SK-N-SH treated with all-trans-retinoic acid at 6 μM for 48 hours (cell line): ENCODE data around the gene ADNP.

ENCODE experiments used
- ATAC-seq: fragments of 200-7000 bp; cut with Tn5 transposase; 3 replicates; pipeline ENCODE4 v1.9.1; 2020; ENCODE audit warnings: mild to moderate bottlenecking, moderate library complexity
- ARNTL ChIP-seq: fragments of 450-650 bp; formaldehyde crosslinking; IDR thresholded peaks from 2 replicates; pipeline ENCODE4 v1.5.0; 2020; ENCODE audit warnings: low read depth, mild to moderate bottlenecking, moderate library complexity, borderline replicate concordance
- BACH2 ChIP-seq: fragments of 250-450 bp; sonication (Bioruptor Pico); IDR thresholded peaks from 2 replicates; pipeline ENCODE4 v1.9.0; 2021; ENCODE audit warnings: mild to moderate bottlenecking, borderline replicate concordance
- CSDC2 ChIP-seq: fragments of 250-450 bp; sonication (Bioruptor Pico); IDR thresholded peaks from 2 replicates; pipeline ENCODE4 v1.5.0; 2020; ENCODE audit warnings: mild to moderate bottlenecking, moderate library complexity
- ESRRG ChIP-seq: fragments of 250-450 bp; sonication (Bioruptor Pico); IDR thresholded peaks from 2 replicates; pipeline ENCODE4 v1.6.1; 2021; ENCODE audit warnings: mild to moderate bottlenecking
- GLIS3 ChIP-seq: fragments of 250-450 bp; sonication (Bioruptor Pico); IDR thresholded peaks from 2 replicates; pipeline ENCODE4 v1.5.0; 2020; ENCODE audit warnings: mild to moderate bottlenecking, moderate library complexity
- ISL1 ChIP-seq: fragments of 250-450 bp; sonication (Bioruptor Pico); IDR thresholded peaks from 2 replicates; pipeline ENCODE4 v2.1.2; 2022; ENCODE audit warnings: mild to moderate bottlenecking, moderate library complexity
- OSR1 ChIP-seq: fragments of 250-450 bp; sonication (Bioruptor Pico); IDR thresholded peaks from 2 replicates; pipeline ENCODE4 v1.8.0; 2022; ENCODE audit warnings: moderate library complexity, mild to moderate bottlenecking, inconsistent platforms
- PPARA ChIP-seq: fragments of 250-450 bp; sonication (Bioruptor Pico); IDR thresholded peaks from 2 replicates; pipeline ENCODE4 v1.5.0; 2020; ENCODE audit warnings: mild to moderate bottlenecking, borderline replicate concordance
- RARB ChIP-seq: fragments of 250-450 bp; sonication (Bioruptor Pico); IDR thresholded peaks from 2 replicates; pipeline ENCODE4 v1.8.0; 2021; ENCODE audit warnings: mild to moderate bottlenecking, moderate library complexity
- SNAI2 ChIP-seq: fragments of 250-450 bp; sonication (Bioruptor Pico); IDR thresholded peaks from 2 replicates; pipeline ENCODE4 v1.5.0; 2020; ENCODE audit warnings: mild to moderate bottlenecking, moderate library complexity
- TCF4 ChIP-seq: fragments of 250-450 bp; sonication (Bioruptor Pico); IDR thresholded peaks from 2 replicates; pipeline ENCODE4 v1.8.0; 2021; ENCODE audit warnings: mild to moderate bottlenecking, moderate library complexity, borderline replicate concordance
- TOX ChIP-seq: fragments of 250-450 bp; sonication (Bioruptor Pico); IDR thresholded peaks from 2 replicates; pipeline ENCODE4 v1.8.0; 2021; ENCODE audit warnings: mild to moderate bottlenecking, moderate library complexity, borderline replicate concordance
- ZFP3 ChIP-seq: fragments of 250-450 bp; sonication (Bioruptor Pico); IDR thresholded peaks from 2 replicates; pipeline ENCODE4 v1.5.0; 2020; ENCODE audit warnings: mild to moderate bottlenecking, moderate library complexity
- ZFP30 ChIP-seq: fragments of 450-650 bp; formaldehyde crosslinking; IDR thresholded peaks from 2 replicates; pipeline ENCODE4 v1.5.0; 2022; ENCODE audit warnings: mild to moderate bottlenecking, moderate library complexity
- ZNF565 ChIP-seq: fragments of 450-650 bp; formaldehyde crosslinking; conservative IDR thresholded peaks from 2 replicates; pipeline ENCODE4 v1.5.0; 2020; ENCODE audit warnings: low read depth, mild to moderate bottlenecking, moderate library complexity
- ZNF8 ChIP-seq: fragments of 450-650 bp; formaldehyde crosslinking; IDR thresholded peaks from 2 replicates; pipeline ENCODE4 v1.5.0; 2020; ENCODE audit warnings: mild to moderate bottlenecking, moderate library complexity
- TF ChIP-seq, protein P1 (sequence below): fragments of 250-450 bp; sonication (Bioruptor Pico); IDR thresholded peaks from 2 replicates; pipeline ENCODE4 v1.5.1; 2020; ENCODE audit warnings: low read depth, mild to moderate bottlenecking, moderate library complexity
- TF ChIP-seq, protein P2 (sequence below): fragments of 250-450 bp; sonication (Bioruptor Pico); IDR thresholded peaks from 2 replicates; pipeline ENCODE4 v1.5.0; 2020; ENCODE audit warnings: mild to moderate bottlenecking, moderate library complexity
- TF ChIP-seq, protein P3 (sequence below): fragments of 250-450 bp; sonication (Bioruptor Pico); IDR thresholded peaks from 2 replicates; pipeline ENCODE4 v1.5.1; 2021; ENCODE audit warnings: mild to moderate bottlenecking, moderate library complexity
- TF ChIP-seq, protein P4 (sequence below): fragments of 250-450 bp; sonication (Bioruptor Pico); IDR thresholded peaks from 2 replicates; pipeline ENCODE4 v1.8.0; 2021; ENCODE audit warnings: low read depth, mild to moderate bottlenecking, moderate library complexity, borderline replicate concordance
- TF ChIP-seq, protein P5 (sequence below): fragments of 250-450 bp; sonication (Bioruptor Pico); IDR thresholded peaks from 2 replicates; pipeline ENCODE4 v1.8.0; 2020; ENCODE audit warnings: mild to moderate bottlenecking, moderate library complexity, borderline replicate concordance

Gene ADNP

DNA sequence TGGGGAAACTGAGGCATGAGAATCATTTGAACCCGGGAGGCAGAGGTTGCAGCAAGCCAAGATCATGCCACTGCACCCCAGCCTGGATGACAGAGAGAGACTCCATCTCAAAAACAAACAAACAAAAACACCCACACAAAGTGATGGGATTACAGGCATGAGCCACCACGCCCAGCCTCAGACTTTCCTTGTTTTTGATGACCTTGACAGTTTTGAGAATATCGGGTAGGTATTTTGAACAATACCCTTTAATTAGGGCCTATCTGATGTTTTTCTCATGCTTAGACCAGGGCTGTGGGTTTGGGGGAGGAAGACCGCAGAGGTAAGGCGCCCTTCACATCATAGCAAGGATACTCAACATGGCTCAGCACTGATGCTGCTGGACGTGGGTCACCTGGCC is 63.4 kb downstream of the ADNP start:
- ATAC-seq = no peak
- TF ChIP-seq TCF4 (CRISPR knock-in tag) (no peak), CSDC2 (CRISPR knock-in tag) (no peak), ZFP3 (no peak), SNAI2 (CRISPR knock-in tag) (no peak), ESRRG (CRISPR knock-in tag) (no peak), PPARA (CRISPR knock-in tag) (no peak), ZNF8 (CRISPR knock-in tag) (no peak), ZFP30 (no peak), GLIS3 (CRISPR knock-in tag) (no peak), OSR1 (CRISPR knock-in tag) (no peak), ARNTL (CRISPR knock-in tag) (no peak), ISL1 (no peak), ZNF565 (CRISPR knock-in tag) (no peak)
- TF ChIP-seq, protein P1, sequence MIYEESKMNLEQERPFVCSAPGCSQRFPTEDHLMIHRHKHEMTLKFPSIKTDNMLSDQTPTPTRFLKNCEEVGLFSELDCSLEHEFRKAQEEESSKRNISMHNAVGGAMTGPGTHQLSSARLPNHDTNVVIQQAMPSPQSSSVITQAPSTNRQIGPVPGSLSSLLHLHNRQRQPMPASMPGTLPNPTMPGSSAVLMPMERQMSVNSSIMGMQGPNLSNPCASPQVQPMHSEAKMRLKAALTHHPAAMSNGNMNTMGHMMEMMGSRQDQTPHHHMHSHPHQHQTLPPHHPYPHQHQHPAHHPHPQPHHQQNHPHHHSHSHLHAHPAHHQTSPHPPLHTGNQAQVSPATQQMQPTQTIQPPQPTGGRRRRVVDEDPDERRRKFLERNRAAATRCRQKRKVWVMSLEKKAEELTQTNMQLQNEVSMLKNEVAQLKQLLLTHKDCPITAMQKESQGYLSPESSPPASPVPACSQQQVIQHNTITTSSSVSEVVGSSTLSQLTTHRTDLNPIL (CRISPR knock-in tag) = no peak
- TF ChIP-seq, protein P2, sequence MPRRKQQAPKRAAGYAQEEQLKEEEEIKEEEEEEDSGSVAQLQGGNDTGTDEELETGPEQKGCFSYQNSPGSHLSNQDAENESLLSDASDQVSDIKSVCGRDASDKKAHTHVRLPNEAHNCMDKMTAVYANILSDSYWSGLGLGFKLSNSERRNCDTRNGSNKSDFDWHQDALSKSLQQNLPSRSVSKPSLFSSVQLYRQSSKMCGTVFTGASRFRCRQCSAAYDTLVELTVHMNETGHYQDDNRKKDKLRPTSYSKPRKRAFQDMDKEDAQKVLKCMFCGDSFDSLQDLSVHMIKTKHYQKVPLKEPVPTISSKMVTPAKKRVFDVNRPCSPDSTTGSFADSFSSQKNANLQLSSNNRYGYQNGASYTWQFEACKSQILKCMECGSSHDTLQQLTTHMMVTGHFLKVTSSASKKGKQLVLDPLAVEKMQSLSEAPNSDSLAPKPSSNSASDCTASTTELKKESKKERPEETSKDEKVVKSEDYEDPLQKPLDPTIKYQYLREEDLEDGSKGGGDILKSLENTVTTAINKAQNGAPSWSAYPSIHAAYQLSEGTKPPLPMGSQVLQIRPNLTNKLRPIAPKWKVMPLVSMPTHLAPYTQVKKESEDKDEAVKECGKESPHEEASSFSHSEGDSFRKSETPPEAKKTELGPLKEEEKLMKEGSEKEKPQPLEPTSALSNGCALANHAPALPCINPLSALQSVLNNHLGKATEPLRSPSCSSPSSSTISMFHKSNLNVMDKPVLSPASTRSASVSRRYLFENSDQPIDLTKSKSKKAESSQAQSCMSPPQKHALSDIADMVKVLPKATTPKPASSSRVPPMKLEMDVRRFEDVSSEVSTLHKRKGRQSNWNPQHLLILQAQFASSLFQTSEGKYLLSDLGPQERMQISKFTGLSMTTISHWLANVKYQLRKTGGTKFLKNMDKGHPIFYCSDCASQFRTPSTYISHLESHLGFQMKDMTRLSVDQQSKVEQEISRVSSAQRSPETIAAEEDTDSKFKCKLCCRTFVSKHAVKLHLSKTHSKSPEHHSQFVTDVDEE (CRISPR knock-in tag) = no peak
- TF ChIP-seq, protein P3, sequence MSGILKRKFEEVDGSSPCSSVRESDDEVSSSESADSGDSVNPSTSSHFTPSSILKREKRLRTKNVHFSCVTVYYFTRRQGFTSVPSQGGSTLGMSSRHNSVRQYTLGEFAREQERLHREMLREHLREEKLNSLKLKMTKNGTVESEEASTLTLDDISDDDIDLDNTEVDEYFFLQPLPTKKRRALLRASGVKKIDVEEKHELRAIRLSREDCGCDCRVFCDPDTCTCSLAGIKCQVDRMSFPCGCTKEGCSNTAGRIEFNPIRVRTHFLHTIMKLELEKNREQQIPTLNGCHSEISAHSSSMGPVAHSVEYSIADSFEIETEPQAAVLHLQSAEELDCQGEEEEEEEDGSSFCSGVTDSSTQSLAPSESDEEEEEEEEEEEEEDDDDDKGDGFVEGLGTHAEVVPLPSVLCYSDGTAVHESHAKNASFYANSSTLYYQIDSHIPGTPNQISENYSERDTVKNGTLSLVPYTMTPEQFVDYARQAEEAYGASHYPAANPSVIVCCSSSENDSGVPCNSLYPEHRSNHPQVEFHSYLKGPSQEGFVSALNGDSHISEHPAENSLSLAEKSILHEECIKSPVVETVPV = no peak
- TF ChIP-seq, protein P4, sequence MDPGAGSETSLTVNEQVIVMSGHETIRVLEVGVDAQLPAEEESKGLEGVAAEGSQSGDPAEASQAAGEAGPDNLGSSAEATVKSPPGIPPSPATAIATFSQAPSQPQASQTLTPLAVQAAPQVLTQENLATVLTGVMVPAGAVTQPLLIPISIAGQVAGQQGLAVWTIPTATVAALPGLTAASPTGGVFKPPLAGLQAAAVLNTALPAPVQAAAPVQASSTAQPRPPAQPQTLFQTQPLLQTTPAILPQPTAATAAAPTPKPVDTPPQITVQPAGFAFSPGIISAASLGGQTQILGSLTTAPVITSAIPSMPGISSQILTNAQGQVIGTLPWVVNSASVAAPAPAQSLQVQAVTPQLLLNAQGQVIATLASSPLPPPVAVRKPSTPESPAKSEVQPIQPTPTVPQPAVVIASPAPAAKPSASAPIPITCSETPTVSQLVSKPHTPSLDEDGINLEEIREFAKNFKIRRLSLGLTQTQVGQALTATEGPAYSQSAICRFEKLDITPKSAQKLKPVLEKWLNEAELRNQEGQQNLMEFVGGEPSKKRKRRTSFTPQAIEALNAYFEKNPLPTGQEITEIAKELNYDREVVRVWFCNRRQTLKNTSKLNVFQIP (CRISPR knock-in tag) = no peak
- TF ChIP-seq, protein P5, sequence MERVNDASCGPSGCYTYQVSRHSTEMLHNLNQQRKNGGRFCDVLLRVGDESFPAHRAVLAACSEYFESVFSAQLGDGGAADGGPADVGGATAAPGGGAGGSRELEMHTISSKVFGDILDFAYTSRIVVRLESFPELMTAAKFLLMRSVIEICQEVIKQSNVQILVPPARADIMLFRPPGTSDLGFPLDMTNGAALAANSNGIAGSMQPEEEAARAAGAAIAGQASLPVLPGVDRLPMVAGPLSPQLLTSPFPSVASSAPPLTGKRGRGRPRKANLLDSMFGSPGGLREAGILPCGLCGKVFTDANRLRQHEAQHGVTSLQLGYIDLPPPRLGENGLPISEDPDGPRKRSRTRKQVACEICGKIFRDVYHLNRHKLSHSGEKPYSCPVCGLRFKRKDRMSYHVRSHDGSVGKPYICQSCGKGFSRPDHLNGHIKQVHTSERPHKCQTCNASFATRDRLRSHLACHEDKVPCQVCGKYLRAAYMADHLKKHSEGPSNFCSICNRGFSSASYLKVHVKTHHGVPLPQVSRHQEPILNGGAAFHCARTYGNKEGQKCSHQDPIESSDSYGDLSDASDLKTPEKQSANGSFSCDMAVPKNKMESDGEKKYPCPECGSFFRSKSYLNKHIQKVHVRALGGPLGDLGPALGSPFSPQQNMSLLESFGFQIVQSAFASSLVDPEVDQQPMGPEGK (CRISPR knock-in tag) = no peak

DNA sequence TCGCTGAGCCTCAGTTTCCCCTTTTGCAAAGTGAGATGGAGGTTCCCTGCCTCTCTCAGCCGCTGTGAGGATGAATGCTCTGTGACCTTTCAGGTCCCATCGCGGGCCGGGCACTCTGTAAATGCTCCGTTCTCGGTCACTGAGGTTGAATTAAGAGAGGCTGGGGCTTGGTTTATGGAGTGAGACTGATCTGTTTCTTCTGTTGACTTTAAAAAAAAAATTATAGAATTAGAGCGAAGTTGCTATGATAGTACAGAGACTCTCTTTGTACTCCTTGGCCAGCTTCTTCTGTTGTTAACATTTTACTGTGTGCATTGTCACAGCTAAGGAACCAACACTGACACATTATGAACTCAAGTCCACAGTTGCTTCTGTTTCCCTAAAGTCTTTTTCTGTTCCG is 64.4 kb downstream of the ADNP start:
- ATAC-seq = no peak
- TF ChIP-seq TOX (CRISPR knock-in tag) = no peak
- TF ChIP-seq, all 23 proteins: peak for 0

DNA sequence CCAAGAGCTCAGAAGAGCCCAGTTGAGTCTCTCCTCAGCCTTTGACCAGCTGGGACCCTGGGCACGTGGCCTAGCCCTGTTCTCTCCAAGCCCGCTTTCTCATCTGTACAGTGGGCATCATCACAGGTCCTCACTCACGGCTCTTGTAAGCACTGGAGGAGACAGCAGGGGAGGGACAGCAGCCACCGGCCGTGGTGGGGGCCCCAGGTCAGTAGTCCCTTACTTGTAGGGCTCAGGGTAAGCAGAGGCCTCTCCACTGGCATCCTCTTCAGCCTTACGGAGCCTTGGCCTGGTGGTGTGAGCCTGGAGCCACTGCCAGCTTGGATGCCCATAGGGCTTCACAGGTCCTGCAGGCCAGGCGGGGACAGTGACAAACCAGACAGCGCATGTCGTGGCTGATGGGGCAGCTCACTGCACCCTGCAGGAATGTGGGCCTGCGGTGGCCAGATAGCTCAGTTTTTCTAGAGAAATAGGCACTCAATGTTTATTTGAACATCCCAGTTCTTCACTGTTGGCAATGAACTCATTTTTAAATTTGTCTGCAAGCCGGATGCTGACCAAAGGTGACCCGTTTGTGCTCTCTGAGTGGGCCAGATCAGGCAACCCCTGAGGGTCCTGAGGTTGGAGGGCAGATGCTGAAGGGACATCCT is 65.1 kb downstream of the ADNP start:
- ATAC-seq = no peak
- TF ChIP-seq BACH2 (no peak), RARB (CRISPR knock-in tag) (no peak), TCF4 (CRISPR knock-in tag) (no peak), ESRRG (CRISPR knock-in tag) (no peak), OSR1 (CRISPR knock-in tag) (no peak), TOX (CRISPR knock-in tag) (no peak), ZFP30 (no peak), ZNF8 (CRISPR knock-in tag) (no peak), ARNTL (CRISPR knock-in tag) (no peak), ZFP3 (no peak)
- TF ChIP-seq, protein P4 (CRISPR knock-in tag) = no peak
- TF ChIP-seq, protein P3 = no peak
- TF ChIP-seq, protein P1 (CRISPR knock-in tag) = no peak
